Astrocyte of the cerebellum (primary cell): ENCODE measurements around the gene SDCCAG8.

Experiments
- DNase-seq: peaks from one replicate; pipeline ENCODE4 v3.0.0-alpha.2; 2011; ENCODE audit warnings: low read depth
- H3K4me3 ChIP-seq: 2 replicates; pipeline ENCODE4 v1.5.1; 2011; ENCODE audit warnings: mild to moderate bottlenecking, low read depth, low read length, moderate library complexity
- in situ Hi-C: cut with HindIII; loops from 2 replicates; pipeline ENCODE4 v1.10.0; 2017; ENCODE audit warnings: low sequenced_read_pairs
- TF ChIP-seq, protein P1 (sequence below): IDR thresholded peaks from 2 replicates; pipeline ENCODE4 v1.5.1; 2012; ENCODE audit warnings: low read length, low read depth, moderate library complexity, mild to moderate bottlenecking; ENCODE audit errors: missing control alignments

Gene SDCCAG8

DNA sequence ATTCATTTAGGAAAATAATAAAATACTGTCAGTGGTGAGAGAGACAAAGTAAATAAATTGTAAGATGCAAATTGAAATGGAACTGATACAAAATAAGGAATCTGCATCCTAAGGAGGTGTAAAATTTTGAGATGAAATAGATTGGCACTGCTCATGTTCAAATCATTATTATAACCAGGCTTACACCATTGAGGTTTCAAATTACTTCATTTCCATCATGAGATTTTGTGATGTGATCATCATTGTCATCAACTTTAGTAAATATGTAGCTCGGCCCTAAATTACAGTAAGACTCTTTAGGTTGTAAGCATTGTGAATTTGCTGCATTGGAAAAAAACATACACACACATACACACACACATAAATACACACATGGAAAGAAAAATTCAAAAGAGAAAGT is 123.4 kb downstream of the SDCCAG8 start:
- no peak overlapping the region for H3K4me3 ChIP-seq
- in situ Hi-C loops, result no loop called here
- no peak for DNase-seq
- TF ChIP-seq, protein P1, sequence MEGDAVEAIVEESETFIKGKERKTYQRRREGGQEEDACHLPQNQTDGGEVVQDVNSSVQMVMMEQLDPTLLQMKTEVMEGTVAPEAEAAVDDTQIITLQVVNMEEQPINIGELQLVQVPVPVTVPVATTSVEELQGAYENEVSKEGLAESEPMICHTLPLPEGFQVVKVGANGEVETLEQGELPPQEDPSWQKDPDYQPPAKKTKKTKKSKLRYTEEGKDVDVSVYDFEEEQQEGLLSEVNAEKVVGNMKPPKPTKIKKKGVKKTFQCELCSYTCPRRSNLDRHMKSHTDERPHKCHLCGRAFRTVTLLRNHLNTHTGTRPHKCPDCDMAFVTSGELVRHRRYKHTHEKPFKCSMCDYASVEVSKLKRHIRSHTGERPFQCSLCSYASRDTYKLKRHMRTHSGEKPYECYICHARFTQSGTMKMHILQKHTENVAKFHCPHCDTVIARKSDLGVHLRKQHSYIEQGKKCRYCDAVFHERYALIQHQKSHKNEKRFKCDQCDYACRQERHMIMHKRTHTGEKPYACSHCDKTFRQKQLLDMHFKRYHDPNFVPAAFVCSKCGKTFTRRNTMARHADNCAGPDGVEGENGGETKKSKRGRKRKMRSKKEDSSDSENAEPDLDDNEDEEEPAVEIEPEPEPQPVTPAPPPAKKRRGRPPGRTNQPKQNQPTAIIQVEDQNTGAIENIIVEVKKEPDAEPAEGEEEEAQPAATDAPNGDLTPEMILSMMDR, result no peak

DNA sequence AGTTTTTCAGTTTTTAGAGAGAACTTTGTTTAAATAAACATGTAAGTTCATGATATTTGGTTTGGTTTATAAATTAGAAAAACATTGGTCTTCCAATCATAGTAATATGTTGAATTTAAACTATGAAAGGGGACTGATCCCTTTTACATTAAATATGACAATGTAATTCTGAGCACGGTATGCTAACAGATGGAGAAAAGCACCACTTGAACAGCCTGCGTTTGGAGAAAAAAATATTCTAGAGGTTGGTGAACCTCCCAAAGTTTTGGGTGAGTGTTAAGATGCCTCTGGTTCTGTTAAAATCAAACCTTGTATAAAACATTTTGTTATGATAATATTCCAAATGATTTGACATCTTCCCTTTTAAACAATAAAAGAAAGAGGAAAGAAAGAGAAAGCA is 123.9 kb downstream of the SDCCAG8 start:
- TF ChIP-seq, protein P1, result no peak
- no peak overlapping the region for H3K4me3 ChIP-seq
- no peak for DNase-seq
- in situ Hi-C loops, result no loop called here

DNA sequence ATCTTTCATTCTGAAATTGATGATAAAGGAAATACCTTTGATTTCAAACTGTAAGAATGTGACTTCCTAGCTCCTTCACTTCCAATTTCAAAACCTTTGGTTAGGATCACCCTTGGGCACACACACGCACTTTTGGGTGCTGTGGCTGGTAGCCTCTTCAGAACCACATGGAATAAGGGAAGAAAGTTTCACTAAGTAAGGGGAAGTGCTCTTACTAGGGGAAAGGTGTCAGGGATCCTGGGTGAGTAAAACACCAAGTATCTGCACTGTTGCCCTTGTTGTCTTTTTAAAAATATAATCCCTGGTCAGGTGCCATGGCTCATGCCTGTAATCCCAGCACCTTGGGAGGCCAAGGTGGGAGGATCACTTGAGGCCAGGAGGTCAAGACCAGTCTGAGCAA is 132.4 kb downstream of the SDCCAG8 start:
- TF ChIP-seq, protein P1, result no peak
- in situ Hi-C loops, result no loop called here
- DNase-seq, result no peak

DNA sequence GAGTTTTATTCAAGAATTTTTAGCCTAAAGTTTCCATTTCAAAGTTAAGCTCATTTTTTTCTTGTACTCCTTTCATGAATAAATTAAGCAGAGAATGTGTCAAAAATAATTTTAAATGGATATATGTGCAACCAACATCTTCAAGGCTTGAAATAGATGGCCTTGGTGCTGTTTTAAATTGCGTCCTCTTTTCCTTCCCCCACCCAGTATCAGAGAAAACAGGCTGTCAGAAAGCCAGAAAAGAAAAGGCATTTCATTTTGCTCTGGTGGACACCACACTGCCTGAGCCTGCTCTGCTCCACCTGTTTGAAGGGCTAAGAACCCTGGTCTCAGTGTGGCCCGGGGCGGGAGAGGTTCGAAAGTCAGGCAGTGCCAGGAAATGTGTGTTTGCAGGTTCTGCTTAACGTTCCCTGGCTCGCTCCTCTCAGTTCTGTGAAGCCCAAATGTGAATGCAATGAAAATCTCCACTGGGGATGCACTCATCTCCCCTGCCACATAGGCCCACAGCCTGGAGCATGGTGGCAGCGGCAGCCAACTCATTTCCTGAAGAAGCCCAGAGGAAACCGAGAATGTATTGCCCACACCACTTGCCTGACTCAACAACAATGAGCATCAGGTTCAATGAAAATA is 134.4 kb downstream of the SDCCAG8 start:
- TF ChIP-seq, protein P1, result no peak
- H3K4me3 ChIP-seq, result no peak overlapping the region
- no peak for DNase-seq
- in situ Hi-C loops, result no loop called here

More for the DNA sequence above, 132.4 kb downstream of the SDCCAG8 start:
- no peak overlapping the region for H3K4me3 ChIP-seq

DNA sequence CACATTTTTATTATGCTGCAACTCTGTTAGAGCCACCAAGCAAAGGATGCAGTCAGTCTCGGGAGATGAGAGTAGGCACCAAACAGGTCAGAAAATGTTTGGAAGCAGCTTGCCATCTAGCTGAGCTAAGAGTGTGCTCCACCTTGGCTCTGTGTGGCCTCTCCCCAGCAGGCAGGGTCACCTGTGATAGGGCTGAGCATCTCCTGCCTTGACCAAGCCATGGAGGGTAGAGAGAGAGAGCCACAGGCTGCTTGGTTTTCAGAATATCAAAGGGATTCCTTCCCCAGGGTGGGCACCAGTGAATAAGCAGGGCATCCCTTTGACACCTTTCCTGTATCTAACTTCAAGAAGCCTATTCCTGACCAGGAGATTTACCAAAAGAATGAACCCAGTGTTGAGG is 135.5 kb downstream of the SDCCAG8 start:
- TF ChIP-seq, protein P1, result no peak
- in situ Hi-C loops, result no loop called here
- no peak overlapping the region for H3K4me3 ChIP-seq
- DNase-seq, result no peak

DNA sequence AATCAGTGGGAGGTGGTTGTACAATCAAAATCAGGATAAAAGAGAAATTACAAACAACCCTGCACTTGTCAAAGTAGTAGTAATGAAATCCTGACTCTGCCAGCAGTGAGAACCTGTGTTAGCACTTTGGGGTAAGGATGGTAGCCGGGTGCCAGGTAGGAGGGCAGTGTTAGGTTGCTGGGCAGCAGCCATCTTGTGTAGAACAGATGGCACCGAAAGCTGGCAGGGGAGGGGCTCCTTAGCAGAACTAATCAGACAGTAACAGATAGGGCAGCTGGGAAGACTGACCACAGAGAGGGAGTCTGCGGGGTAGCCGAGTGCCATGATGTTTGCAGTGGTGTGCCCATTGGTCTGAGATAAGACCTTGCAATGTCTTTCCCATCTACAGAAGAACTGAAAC is 137.3 kb downstream of the SDCCAG8 start:
- no peak for DNase-seq
- in situ Hi-C loops, result no loop called here
- H3K4me3 ChIP-seq, result no peak overlapping the region
- TF ChIP-seq, protein P1, result no peak
